IMR-90 (cell line): ENCODE measurements around the gene PPFIA1. TPM values are rescaled to one million over a fixed set of nuclear protein-coding genes. Genes with fewer than 3 reads are reported as not detected.

Experiments used
- ATAC-seq: fragments of 200-7000 bp; cut with Tn5 transposase; 2 replicates; pipeline ENCODE4 v1.9.1; 2020; ENCODE audit warnings: low read depth, mild to moderate bottlenecking, moderate library complexity
- BruUV-seq: library from RNA; stranded (reverse); fragments of 400-500 nt; replicated peaks from 2 replicates; lab custom pipeline; 2021; lab: Mats Ljungman, UMichigan
- CTCF ChIA-PET: fragments of 300-600 bp; formaldehyde crosslinking; extraction: SDS; loops from one replicate; lab custom pipeline; 2021; ENCODE audit warnings: antibody characterized with exemption; lab: Yijun Ruan, JAX
- POLR2A ChIA-PET: fragments of 300-600 bp; sonication (Branson Sonifier 250); formaldehyde crosslinking; loops from one replicate; lab custom pipeline; 2022; ENCODE audit warnings: antibody characterized with exemption; ENCODE audit not compliant: unreplicated experiment; lab: Charles Lee
- DNase-seq: peaks from one replicate; pipeline ENCODE4 v3.0.0; 2013
- H2AFZ ChIP-seq: replicated peaks from 2 replicates; pipeline ENCODE3; 2013; ENCODE audit warnings: low read length, mild to moderate bottlenecking; ENCODE audit not compliant: poor library complexity
- H2AK5ac ChIP-seq: 2 replicates; pipeline ENCODE4 v1.6.1; 2013; ENCODE audit warnings: low read depth, low read length, inconsistent platforms
- H2AK9ac ChIP-seq: replicated peaks from 2 replicates; pipeline ENCODE3; 2013; ENCODE audit warnings: mild to moderate bottlenecking, low read depth, low read length, moderate library complexity; ENCODE audit not compliant: poor library complexity
- H2BK120ac ChIP-seq: 2 replicates; pipeline ENCODE4 v1.6.1; 2013; ENCODE audit warnings: low read depth, low read length, inconsistent platforms
- H2BK15ac ChIP-seq: 3 replicates; pipeline ENCODE4 v1.6.1; 2013; ENCODE audit warnings: low read depth, low read length, inconsistent platforms
- H2BK20ac ChIP-seq: 2 replicates; pipeline ENCODE4 v1.6.1; 2013; ENCODE audit warnings: low read depth, mild to moderate bottlenecking, inconsistent platforms, low read length, moderate library complexity
- H2BK5ac ChIP-seq: 2 replicates; pipeline ENCODE4 v1.6.1; 2013; ENCODE audit warnings: mild to moderate bottlenecking, low read depth, low read length, inconsistent platforms; ENCODE audit not compliant: poor library complexity, severe bottlenecking
- H3K14ac ChIP-seq: replicated peaks from 2 replicates; pipeline ENCODE4 v1.6.1; 2013; ENCODE audit warnings: low read depth, low read length, inconsistent platforms
- H3K18ac ChIP-seq: 2 replicates; pipeline ENCODE4 v1.6.1; 2013; ENCODE audit warnings: low read depth, low read length, control low read depth
- H3K23ac ChIP-seq: 2 replicates; pipeline ENCODE4 v1.6.1; 2013; ENCODE audit warnings: low read depth, low read length, inconsistent platforms
- H3K27ac ChIP-seq: 2 replicates; pipeline ENCODE4 v1.5.1; 2013; ENCODE audit warnings: mild to moderate bottlenecking, control low read depth, low read length; ENCODE audit not compliant: insufficient read depth
- H3K27me3 ChIP-seq: 2 replicates; pipeline ENCODE4 v1.6.1; 2013; ENCODE audit warnings: low read length; ENCODE audit not compliant: control insufficient read depth, insufficient read depth
- H3K36me3 ChIP-seq: 2 replicates; pipeline ENCODE4 v1.6.1; 2013; ENCODE audit warnings: low read length, mixed read lengths; ENCODE audit not compliant: control insufficient read depth, insufficient read depth
- H3K4ac ChIP-seq: 2 replicates; pipeline ENCODE4 v1.6.1; 2013; ENCODE audit warnings: low read depth, low read length, inconsistent platforms
- H3K4me1 ChIP-seq: 2 replicates; pipeline ENCODE4 v1.6.1; 2013; ENCODE audit warnings: low read length, mixed read lengths; ENCODE audit not compliant: control insufficient read depth, insufficient read depth
- H3K4me2 ChIP-seq: 2 replicates; pipeline ENCODE4 v1.6.1; 2013; ENCODE audit warnings: low read depth, mild to moderate bottlenecking, control low read depth, low read length, moderate library complexity
- H3K4me3 ChIP-seq: 2 replicates; pipeline ENCODE4 v1.5.1; 2013; ENCODE audit warnings: low read depth, mild to moderate bottlenecking, control low read depth, low read length, moderate library complexity; ENCODE audit not compliant: insufficient read depth
- H3K56ac ChIP-seq: 2 replicates; pipeline ENCODE4 v1.6.1; 2013; ENCODE audit warnings: low read length, inconsistent platforms; ENCODE audit not compliant: insufficient read depth; ENCODE audit errors: extremely low read depth
- H3K79me1 ChIP-seq, 2 experiments: 2 replicates each; pipeline ENCODE4 v1.6.1; 2013; ENCODE audit warnings: low read length in 2 of 2, inconsistent platforms in 1 of 2, low read depth in 1 of 2
- H3K9ac ChIP-seq: 2 replicates; pipeline ENCODE4 v1.6.1; 2013; ENCODE audit warnings: low read depth, low read length, control low read depth
- H3K9me1 ChIP-seq: 2 replicates; pipeline ENCODE4 v1.6.1; 2013; ENCODE audit warnings: low read length, inconsistent platforms; ENCODE audit not compliant: insufficient read depth
- H3K9me3 ChIP-seq: 2 replicates; pipeline ENCODE4 v1.6.1; 2013; ENCODE audit warnings: low read length; ENCODE audit not compliant: control insufficient read depth, insufficient read depth
- H4K20me1 ChIP-seq: 2 replicates; pipeline ENCODE4 v1.6.1; 2013; ENCODE audit warnings: low read length, inconsistent platforms; ENCODE audit not compliant: insufficient read depth
- H4K5ac ChIP-seq: 2 replicates; pipeline ENCODE4 v1.6.1; 2013; ENCODE audit warnings: mild to moderate bottlenecking, low read depth, low read length, control low read depth
- H4K8ac ChIP-seq, 2 experiments: 2 replicates each; pipeline ENCODE4 v1.6.1; 2013; ENCODE audit warnings: low read depth in 2 of 2, low read length in 2 of 2, control low read depth in 1 of 2, inconsistent platforms in 1 of 2
- H4K91ac ChIP-seq: 2 replicates; pipeline ENCODE4 v1.6.1; 2013; ENCODE audit warnings: low read depth, low read length, inconsistent platforms; ENCODE audit not compliant: insufficient read depth
- BHLHE40 ChIP-seq: fragments of 150-350 bp; IDR thresholded peaks from 2 replicates; pipeline ENCODE4 v1.6.1; 2016; ENCODE audit warnings: mild to moderate bottlenecking, low read depth, low read length
- CEBPB ChIP-seq: IDR thresholded peaks from 2 replicates; pipeline ENCODE4 v1.6.1; 2012; ENCODE audit warnings: low read depth, low read length, improper control_type of control experiment
- CHD1 ChIP-seq: IDR thresholded peaks from 2 replicates; pipeline ENCODE4 v1.6.1; 2012; ENCODE audit warnings: low read depth, low read length, improper control_type of control experiment
- MAFK ChIP-seq: IDR thresholded peaks from 2 replicates; pipeline ENCODE4 v1.6.1; 2012; ENCODE audit warnings: low read depth, low read length, improper control_type of control experiment
- MAZ ChIP-seq: IDR thresholded peaks from 2 replicates; pipeline ENCODE4 v1.6.1; 2012; ENCODE audit warnings: low read depth, mild to moderate bottlenecking, low read length, improper control_type of control experiment, moderate library complexity, borderline replicate concordance
- MXI1 ChIP-seq: IDR thresholded peaks from 2 replicates; pipeline ENCODE4 v1.6.1; 2012; ENCODE audit warnings: low read depth, mild to moderate bottlenecking, low read length, moderate library complexity, borderline replicate concordance
- NFE2L2 ChIP-seq: fragments of 150-350 bp; IDR thresholded peaks from 2 replicates; pipeline ENCODE4 v1.6.1; 2016; ENCODE audit warnings: low read depth, mild to moderate bottlenecking, low read length
- POLR2A ChIP-seq: IDR thresholded peaks from 2 replicates; pipeline ENCODE4 v1.6.1; 2012; ENCODE audit warnings: mild to moderate bottlenecking, low read depth, low read length
- RAD21 ChIP-seq: IDR thresholded peaks from 2 replicates; pipeline ENCODE4 v1.6.1; 2012; ENCODE audit warnings: low read length, improper control_type of control experiment
- RCOR1 ChIP-seq: IDR thresholded peaks from 2 replicates; pipeline ENCODE4 v1.6.1; 2012; ENCODE audit warnings: mild to moderate bottlenecking, low read length, improper control_type of control experiment; ENCODE audit not compliant: insufficient replicate concordance
- RFX5 ChIP-seq: IDR thresholded peaks from 2 replicates; pipeline ENCODE4 v1.8.0; 2012; ENCODE audit warnings: low read depth, mild to moderate bottlenecking, low read length, moderate library complexity
- SMC3 ChIP-seq: fragments of 150-350 bp; IDR thresholded peaks from 2 replicates; pipeline ENCODE4 v1.6.1; 2016; ENCODE audit warnings: low read depth, mild to moderate bottlenecking, antibody characterized with exemption, low read length, moderate library complexity
- WGBS, 2 experiments: methylation state at CpG; one replicate each; pipeline versions ENCODE4 v1.1.5 to v1.1.7; 2013; ENCODE audit warnings: missing lambda C conversion rate in 2 of 2; ENCODE audit not compliant: insufficient read length in 1 of 2; ENCODE audit errors: extremely low coverage in 2 of 2; 5-methylcytosine and 5-hydroxymethylcytosine counted together
- dilution Hi-C: fragments of 300-500 bp; cut with HindIII; formaldehyde crosslinking; loops from one replicate; pipeline ENCODE4 v1.14.3; 2018; ENCODE audit warnings: low sequenced_read_pairs; ENCODE audit not compliant: unreplicated experiment
- in situ Hi-C: fragments of 300-500 bp; cut with MboI; formaldehyde crosslinking; loops from 3 replicates; pipeline ENCODE4 v1.14.3; 2019; ENCODE audit warnings: low sequenced_read_pairs, inconsistent platforms, mixed read lengths
- intact Hi-C: fragments of 100-400 bp; cut with micrococcal nuclease; formaldehyde crosslinking; loops from 2 replicates; pipeline ENCODE4 v1.10.0; 2022
- polyA plus RNA-seq, 3 experiments: library from polyadenylated mRNA; depleted of rRNA; stranded (reverse); fragments of >200 nt; gene quantifications; 2 replicates each; pipeline ENCODE4 v1.2.3, GENCODE V29; 2012; ENCODE audit warnings: low replicate concordance in 1 of 3
- total RNA-seq: library from RNA; depleted of rRNA; stranded (reverse); fragments of >200 nt; gene quantifications from 2 replicates; pipeline ENCODE4 v1.2.3, GENCODE V29; 2012
- TF ChIP-seq, protein P1 (sequence below): fragments of 150-350 bp; IDR thresholded peaks from 2 replicates; pipeline ENCODE4 v1.6.1; 2017; ENCODE audit warnings: mild to moderate bottlenecking, antibody characterized with exemption, low read length, low read depth
- TF ChIP-seq, protein P2 (sequence below): conservative IDR thresholded peaks from 2 replicates; pipeline ENCODE4 v1.5.1; 2012; ENCODE audit warnings: mild to moderate bottlenecking, low read depth, low read length, improper control_type of control experiment
- TF ChIP-seq, protein P3 (sequence below): fragments of 150-350 bp; IDR thresholded peaks from 2 replicates; pipeline ENCODE4 v1.6.1; 2016; ENCODE audit warnings: low read depth, mild to moderate bottlenecking, low read length, moderate library complexity, borderline replicate concordance

Gene PPFIA1
- total and polyA plus RNA-seq, 2 of the 4 experiments (the other 2 are of a cell fraction) = 25.6 to 37.2 TPM

DNA sequence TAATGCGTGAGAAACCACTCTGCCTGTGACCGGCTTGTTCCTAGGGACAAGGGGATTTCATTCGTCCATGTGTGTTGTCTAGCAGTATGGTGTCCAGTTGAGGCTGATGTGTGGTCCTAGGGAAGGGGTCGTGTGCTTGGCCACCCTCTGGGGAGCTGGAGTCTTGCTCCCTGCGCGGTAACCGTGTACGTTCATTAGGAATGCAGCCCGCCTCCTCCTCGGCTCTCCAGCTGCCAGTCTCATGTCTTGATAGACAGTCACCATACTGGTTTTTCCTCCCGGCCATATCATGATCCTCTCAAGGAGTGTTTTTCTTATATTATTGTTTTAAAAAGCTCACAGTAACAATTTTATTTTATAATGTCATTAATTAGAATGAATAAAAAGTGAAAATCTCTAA lies 133.8 kb downstream of the PPFIA1 start:
- no peak overlapping the region for H3K9ac ChIP-seq
- H3K23ac ChIP-seq = no peak overlapping the region
- in situ Hi-C loops = no loop called here
- CTCF ChIA-PET = interaction anchor here (1.7 kb wide), 1 partner anchor 11 kb away, joined by 8 read pairs; no protein-coding TSS in a partner anchor
- no CpG with 5 or more reads among the region's 11 CpGs for WGBS, 2 experiments
- H2AK5ac ChIP-seq = no peak overlapping the region
- no peak overlapping the region for H3K18ac ChIP-seq
- no peak overlapping the region for H2BK20ac ChIP-seq
- no peak overlapping the region for H3K4me3 ChIP-seq
- peaks cover 21% of the 10 kb centered on the region for H3K9me1 ChIP-seq
- TF ChIP-seq, protein P1, sequence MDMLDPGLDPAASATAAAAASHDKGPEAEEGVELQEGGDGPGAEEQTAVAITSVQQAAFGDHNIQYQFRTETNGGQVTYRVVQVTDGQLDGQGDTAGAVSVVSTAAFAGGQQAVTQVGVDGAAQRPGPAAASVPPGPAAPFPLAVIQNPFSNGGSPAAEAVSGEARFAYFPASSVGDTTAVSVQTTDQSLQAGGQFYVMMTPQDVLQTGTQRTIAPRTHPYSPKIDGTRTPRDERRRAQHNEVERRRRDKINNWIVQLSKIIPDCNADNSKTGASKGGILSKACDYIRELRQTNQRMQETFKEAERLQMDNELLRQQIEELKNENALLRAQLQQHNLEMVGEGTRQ = no peak
- TF ChIP-seq RAD21 (no peak), RCOR1 (no peak), MAFK (no peak), SMC3 (no peak), BHLHE40 (no peak), CEBPB (no peak), POLR2A (no peak), NFE2L2 (no peak), MXI1 (no peak), CHD1 (no peak), RFX5 (no peak), MAZ (no peak)
- TF ChIP-seq, protein P2, sequence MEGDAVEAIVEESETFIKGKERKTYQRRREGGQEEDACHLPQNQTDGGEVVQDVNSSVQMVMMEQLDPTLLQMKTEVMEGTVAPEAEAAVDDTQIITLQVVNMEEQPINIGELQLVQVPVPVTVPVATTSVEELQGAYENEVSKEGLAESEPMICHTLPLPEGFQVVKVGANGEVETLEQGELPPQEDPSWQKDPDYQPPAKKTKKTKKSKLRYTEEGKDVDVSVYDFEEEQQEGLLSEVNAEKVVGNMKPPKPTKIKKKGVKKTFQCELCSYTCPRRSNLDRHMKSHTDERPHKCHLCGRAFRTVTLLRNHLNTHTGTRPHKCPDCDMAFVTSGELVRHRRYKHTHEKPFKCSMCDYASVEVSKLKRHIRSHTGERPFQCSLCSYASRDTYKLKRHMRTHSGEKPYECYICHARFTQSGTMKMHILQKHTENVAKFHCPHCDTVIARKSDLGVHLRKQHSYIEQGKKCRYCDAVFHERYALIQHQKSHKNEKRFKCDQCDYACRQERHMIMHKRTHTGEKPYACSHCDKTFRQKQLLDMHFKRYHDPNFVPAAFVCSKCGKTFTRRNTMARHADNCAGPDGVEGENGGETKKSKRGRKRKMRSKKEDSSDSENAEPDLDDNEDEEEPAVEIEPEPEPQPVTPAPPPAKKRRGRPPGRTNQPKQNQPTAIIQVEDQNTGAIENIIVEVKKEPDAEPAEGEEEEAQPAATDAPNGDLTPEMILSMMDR = no peak
- TF ChIP-seq, protein P3, sequence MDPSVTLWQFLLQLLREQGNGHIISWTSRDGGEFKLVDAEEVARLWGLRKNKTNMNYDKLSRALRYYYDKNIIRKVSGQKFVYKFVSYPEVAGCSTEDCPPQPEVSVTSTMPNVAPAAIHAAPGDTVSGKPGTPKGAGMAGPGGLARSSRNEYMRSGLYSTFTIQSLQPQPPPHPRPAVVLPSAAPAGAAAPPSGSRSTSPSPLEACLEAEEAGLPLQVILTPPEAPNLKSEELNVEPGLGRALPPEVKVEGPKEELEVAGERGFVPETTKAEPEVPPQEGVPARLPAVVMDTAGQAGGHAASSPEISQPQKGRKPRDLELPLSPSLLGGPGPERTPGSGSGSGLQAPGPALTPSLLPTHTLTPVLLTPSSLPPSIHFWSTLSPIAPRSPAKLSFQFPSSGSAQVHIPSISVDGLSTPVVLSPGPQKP = no peak
- no peak overlapping the region for H3K27ac ChIP-seq
- dilution Hi-C loops = no loop called here
- no peak overlapping the region for H2AK9ac ChIP-seq
- no peaks in the 10 kb centered on the region for H3K9me3 ChIP-seq
- no peak for ATAC-seq
- DNase-seq = no peak
- no peak overlapping the region for H3K4ac ChIP-seq
- H3K36me3 ChIP-seq = peaks cover 47% of the 10 kb centered on the region
- no peak overlapping the region for H4K5ac ChIP-seq
- no peaks in the 10 kb centered on the region for H3K27me3 ChIP-seq
- intact Hi-C loops = no loop called here
- no peak overlapping the region for H2AFZ ChIP-seq
- H3K56ac ChIP-seq = no peak overlapping the region
- H3K79me1 ChIP-seq = peaks cover 23 to 63% of the 10 kb centered on the region in 2 experiments
- no peak overlapping the region for H2BK120ac ChIP-seq
- H4K8ac ChIP-seq = no peak overlapping the region
- no TSS peak for BruUV-seq
- POLR2A ChIA-PET = no interaction called here
- peaks cover 15% of the 10 kb centered on the region for H3K4me1 ChIP-seq
- H3K14ac ChIP-seq = no peak overlapping the region
- H2BK5ac ChIP-seq = no peak overlapping the region
- H3K4me2 ChIP-seq = no peak overlapping the region
- no peak overlapping the region for H2BK15ac ChIP-seq
- H4K91ac ChIP-seq = no peak overlapping the region
- peaks cover 98% of the 10 kb centered on the region for H4K20me1 ChIP-seq
